Inflammatory macrophage treated with lipopolysaccharide for 4 hours (primary cell): ENCODE results near the gene TMEM182.

Source experiments
- DNase-seq: peaks from one replicate; pipeline ENCODE4 v3.0.0-alpha.2; 2020

The TMEM182 gene

DNA sequence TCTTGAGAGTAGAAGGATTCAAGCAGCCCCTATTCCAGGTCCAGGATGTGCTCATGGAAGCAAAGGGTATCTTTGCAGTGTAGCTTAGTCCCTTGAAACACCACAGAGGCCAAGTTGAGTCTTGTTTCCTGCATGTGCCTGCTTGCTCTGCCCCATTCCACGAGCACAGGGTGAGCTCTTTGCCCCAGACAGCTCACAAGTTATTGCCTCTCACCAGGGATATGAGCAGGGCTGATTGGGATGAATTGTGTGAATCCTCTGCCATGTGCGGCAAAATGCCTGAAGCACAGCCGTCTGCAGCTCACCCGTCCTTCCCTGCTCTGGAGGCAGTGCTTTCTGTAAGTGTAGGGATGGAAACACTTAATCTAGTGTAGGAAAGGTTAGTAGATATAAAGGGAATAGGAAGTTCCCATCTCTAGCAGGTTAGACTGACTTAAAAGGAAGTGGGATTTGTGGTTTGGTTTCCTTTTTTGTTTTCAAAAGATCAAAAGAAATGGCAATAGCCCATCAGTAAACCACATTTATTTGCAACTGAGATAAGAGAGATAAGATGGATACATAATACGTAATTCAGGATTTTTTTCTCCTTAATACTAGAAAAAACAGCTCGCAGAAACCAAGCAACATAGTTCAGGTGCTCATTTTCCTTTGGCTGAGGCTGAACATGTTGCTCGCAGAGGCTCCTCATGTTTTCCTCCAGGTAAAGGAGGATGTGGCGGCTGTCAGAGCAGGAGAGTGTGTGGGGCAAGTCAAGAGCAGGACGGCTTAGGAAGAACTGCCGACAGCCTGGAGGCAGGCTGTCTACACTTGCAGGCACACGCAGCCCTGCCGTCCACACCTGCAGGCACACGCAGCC is 41.4 kb downstream of the TMEM182 start:
- no peak for DNase-seq

DNA sequence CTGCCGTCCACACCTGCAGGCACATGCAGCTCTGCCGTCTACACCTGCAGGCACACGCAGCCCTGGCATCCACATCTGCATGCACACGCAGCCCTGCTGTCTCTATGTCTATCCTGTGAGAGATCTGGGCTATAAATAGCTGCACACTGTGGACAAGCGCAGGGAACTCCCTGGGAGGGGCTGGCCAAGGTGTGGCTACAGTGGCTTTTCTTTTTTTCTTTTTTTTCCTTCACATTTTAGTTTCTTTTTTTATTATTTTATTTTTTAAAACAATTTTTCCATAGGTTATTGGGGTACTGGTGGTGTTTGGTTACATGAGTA is 42.0 kb downstream of the TMEM182 start:
- DNase-seq, result no peak

- peak; percentile 20 for DNase-seq
These were observed 44.5 kb downstream of the TMEM182 start for GRCh38 chr2:102806250-102806837.

DNA sequence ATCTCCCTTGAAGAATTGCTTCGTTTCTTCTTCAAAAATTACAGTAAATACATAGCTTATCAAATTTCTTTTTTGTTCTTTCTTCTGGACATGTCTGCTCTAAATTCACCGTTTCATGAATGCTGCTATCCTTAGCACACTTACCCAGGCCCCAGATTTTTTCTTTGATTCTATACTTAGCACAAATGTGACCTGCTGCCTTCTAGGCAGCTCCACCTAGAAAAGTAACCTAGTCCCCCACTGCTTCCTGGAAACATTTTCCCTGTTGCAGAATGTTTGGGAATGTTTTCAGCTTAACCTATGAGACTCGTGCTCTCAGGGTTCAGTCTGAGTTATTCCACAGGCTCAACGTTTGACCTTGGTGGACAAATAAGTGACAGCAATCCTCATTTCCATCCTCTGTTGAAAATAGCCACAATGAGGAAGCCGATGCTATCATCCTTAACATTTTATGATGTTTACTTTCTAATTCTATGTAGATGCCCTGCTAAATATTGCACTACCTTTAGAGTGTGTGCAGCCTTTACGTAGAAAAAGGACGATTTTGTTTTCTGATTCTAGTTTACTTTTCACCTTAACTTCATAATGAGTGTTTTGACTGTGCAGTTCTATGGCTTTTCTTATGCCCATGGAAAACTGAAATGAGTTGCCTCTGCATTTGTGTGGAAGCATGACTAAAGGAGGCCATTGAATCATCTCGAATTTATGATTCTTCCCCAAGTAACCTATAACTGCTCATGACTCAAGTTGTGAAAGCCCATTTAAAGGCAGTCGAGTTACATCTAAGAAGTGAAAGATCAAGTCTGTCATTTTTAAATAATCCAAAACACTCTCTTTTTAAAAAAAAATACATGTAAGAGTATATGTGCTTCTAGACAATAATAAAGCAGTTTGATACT is 47.7 kb downstream of the TMEM182 start:
- no peak for DNase-seq

GRCh38 chr2:102815285-102815684 is 53.5 kb downstream of the TMEM182 start:
- DNase-seq, result no peak

- no peak for DNase-seq
These were observed 65.1 kb downstream of the TMEM182 start for GRCh38 chr2:102826904-102827303.

GRCh38 chr2:102832789-102833188 is 71.0 kb downstream of the TMEM182 start:
- DNase-seq, result no peak

GRCh38 chr2:102834523-102835273 is 72.9 kb downstream of the TMEM182 start:
- no peak for DNase-seq

DNA sequence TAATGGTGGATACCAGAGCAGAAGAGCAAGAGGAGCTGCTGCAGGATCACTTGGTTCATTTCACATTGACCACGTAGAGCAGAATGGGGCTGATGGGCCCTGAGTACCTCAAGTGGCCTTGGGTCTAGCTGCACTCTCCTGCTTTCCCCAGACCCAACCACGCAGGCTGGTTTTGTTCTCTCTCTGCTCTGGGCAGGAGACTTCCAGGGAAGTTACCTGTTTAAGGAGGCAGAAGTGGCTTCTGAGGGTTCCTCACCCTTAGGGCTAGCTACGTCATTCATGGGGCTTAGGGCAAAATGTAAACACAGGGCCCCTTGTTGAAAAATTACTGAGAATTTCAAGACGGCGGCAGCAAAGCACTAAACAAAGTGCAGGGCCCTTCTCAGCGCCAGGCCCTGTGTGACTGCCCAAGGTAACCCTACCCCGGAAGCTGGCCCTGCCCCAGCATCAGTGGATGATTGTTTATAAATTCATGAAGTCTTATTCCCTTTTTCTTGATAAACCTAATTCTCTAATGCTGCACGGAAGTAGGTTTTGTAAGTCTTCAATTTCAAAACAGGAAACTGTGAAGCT is 75.9 kb downstream of the TMEM182 start:
- DNase-seq, result peak; percentile 3

- DNase-seq, result peak; percentile 54
These were observed 78.0 kb downstream of the TMEM182 start for GRCh38 chr2:102839668-102840388.

DNA sequence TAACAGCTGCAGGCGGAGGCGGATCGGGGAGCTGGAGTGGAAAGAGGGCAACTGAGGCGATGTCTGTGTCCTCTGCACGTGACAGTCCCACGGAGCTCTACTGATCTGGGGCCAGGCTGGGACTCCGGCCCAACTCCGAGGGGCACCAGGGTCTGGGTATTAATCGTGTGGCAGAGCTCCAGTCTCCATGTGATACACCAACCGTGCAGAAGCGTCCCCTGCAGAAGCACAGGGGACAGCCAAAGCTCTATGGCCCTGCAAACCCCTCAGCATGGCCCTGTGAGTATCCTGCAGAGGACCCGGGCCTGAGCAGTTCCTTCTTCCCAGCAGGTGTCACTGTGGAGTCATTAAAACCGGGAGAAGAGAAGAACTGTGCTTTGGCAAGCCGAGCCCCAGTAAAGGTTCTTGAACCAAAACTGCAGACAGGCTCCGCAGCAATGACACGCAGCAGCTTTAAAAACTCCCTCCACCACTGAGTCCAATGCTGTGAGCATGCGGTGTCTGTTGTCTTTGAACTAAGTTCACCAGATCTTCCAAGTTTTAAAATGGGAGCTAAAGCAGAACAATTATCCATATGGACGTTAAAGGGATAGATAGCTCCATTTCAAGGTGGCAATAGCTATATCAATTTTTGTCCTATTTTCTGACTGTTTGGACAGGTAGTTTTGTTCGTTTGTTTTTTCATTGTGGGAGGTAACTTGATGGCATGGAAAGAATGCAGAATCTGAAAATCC is 79.4 kb downstream of the TMEM182 start:
- peak; percentile 60 for DNase-seq

DNA sequence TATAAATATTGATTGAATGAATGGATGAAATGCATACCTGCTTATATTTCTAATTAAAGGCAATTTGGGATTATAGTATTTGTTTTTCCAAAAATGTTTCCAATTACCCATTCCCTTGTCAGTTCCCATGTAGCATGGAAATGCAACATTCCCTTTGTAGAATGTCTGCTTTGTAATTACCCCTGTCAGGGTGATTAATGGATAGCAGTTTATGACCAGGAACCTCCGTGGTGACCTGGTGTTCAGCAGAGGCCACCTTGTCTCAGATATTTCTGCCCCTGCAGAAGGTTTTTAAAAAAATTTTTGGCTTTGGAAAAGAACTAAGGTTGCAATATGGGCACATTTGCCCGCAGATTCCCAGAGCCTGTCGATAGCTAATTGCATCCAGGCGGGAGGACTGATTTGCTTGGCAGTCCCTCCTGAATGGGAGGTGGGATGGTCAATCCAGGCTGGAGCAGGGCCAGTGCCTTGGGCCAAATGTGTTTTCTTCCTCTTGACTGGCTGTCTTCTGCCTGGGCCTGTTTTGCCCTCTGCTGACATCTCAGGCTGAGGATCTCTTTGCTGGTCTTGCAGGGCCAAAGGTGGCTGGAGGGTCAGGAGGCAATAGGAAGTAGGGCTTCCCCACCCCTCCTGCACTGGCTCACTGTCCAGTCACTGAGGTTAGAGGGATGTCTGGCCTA is 82.1 kb downstream of the TMEM182 start:
- no peak for DNase-seq

DNA sequence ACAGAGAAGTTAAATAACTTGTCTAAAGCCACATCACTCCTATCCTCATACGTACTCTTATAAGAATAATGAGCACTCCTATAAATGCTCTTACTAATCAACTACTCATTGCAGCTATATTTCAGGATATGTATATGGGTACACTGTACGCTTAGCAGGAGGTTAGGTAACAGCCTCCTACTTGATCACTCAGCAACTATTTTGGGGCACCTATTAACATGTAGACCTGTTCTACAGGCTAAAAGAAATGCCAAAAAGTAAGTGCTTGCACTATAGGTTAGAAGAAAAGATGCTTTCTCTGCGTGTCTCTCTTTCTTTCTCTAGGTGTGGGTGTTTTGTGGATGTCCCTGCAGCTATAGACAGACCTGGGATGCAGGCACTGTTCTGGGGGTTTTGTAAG is 83.1 kb downstream of the TMEM182 start:
- no peak for DNase-seq

GRCh38 chr2:102848366-102848839 is 86.6 kb downstream of the TMEM182 start:
- peak; percentile 77 for DNase-seq

GRCh38 chr2:102850888-102851287 is 89.1 kb downstream of the TMEM182 start:
- DNase-seq, result no peak

GRCh38 chr2:102852867-102853266 is 91.0 kb downstream of the TMEM182 start:
- no peak for DNase-seq
